AG10803 (cell line): ENCODE measurements around the gene SLC37A1.
A peak's percentile ranks its signal among the peaks of the same experiment; 100 is the strongest.

Experiments
- DNase-seq: peaks from one replicate; pipeline ENCODE4 v3.0.0; 2010; ENCODE audit warnings: low read depth
- H3K4me3 ChIP-seq: 2 replicates; pipeline ENCODE4 v1.5.1; 2011; ENCODE audit warnings: mild to moderate bottlenecking, low read length, control low read depth
- CTCF ChIP-seq: conservative IDR thresholded peaks from 2 replicates; pipeline ENCODE4 v1.5.1; 2011; ENCODE audit warnings: mild to moderate bottlenecking, low read length, control low read depth, inconsistent platforms

SLC37A1 gene

GRCh38 chr21:42522271-42522670, 8.6 kb downstream of the SLC37A1 start:
- H3K4me3 ChIP-seq: no peak overlapping the region
- TF ChIP-seq CTCF: no peak
- no peak for DNase-seq

- TF ChIP-seq CTCF: no peak
- H3K4me3 ChIP-seq: no peak overlapping the region
- no peak for DNase-seq
Observed at GRCh38 chr21:42522771-42523170, 9.1 kb downstream of the SLC37A1 start.

GRCh38 chr21:42523211-42523610, 9.6 kb downstream of the SLC37A1 start:
- no peak for DNase-seq
- no peak overlapping the region for H3K4me3 ChIP-seq
- TF ChIP-seq CTCF: no peak

GRCh38 chr21:42523941-42524340, 10.3 kb downstream of the SLC37A1 start:
- no peak overlapping the region for H3K4me3 ChIP-seq
- no peak for DNase-seq

GRCh38 chr21:42524341-42525028, 10.8 kb downstream of the SLC37A1 start:
- no peak for TF ChIP-seq CTCF
- no peak overlapping the region for H3K4me3 ChIP-seq
- DNase-seq: peak; percentile 54

More at GRCh38 chr21:42523941-42524340, 10.3 kb downstream of the SLC37A1 start:
- no peak for TF ChIP-seq CTCF

GRCh38 chr21:42525029-42525581, 11.5 kb downstream of the SLC37A1 start:
- H3K4me3 ChIP-seq: no peak overlapping the region
- no peak for TF ChIP-seq CTCF
- DNase-seq: no peak
